Ascending aorta (tissue), 2 donors: Measurements from ENCODE around the gene FHOD3. TPM values are rescaled to one million over a fixed set of nuclear protein-coding genes. Genes with fewer than 3 reads are reported as not detected.
"Not testable (repeated sequence)": the region's sequence is repeated elsewhere in the genome, so short reads cannot be mapped to it uniquely, and the experiment has no call there.

Source experiments
- DNase-seq, 2 donors: peaks; one replicate each; pipeline ENCODE4 v3.0.0-alpha.2; 2019; ENCODE audit warnings: low spot score in 2 of 2
- H3K27ac ChIP-seq, 2 donors: fragments of 200-600 bp; sonication (generic); one replicate each; pipeline ENCODE4 v1.5.1; 2016 to 2017; ENCODE audit warnings: mild to moderate bottlenecking in 1 of 2
- H3K27me3 ChIP-seq: fragments of 200-600 bp; sonication (generic); one replicate; pipeline ENCODE4 v1.5.1; 2017
- H3K36me3 ChIP-seq, 2 donors: fragments of 200-600 bp; sonication (generic); one replicate each; pipeline ENCODE4 v1.5.1; 2016
- H3K4me1 ChIP-seq, 2 donors: fragments of 200-600 bp; sonication (generic); one replicate each; pipeline ENCODE4 v1.5.1; 2016 to 2017; ENCODE audit warnings: mild to moderate bottlenecking in 1 of 2
- H3K4me3 ChIP-seq, 2 donors: fragments of 200-600 bp; sonication (generic); one replicate each; pipeline ENCODE4 v1.5.1; 2016 to 2017; ENCODE audit warnings: mild to moderate bottlenecking in 1 of 2
- H3K9me3 ChIP-seq, 2 donors: fragments of 200-600 bp; sonication (generic); one replicate each; pipeline ENCODE4 v1.5.1; 2016
- CTCF ChIP-seq, 3 experiments: fragments of 200-600 bp in 2 of 3; fragments of 450-650 bp in 1 of 3; sonication (generic) in 2 of 3; IDR thresholded peaks; one replicate each; pipeline ENCODE4 v1.5.1; 2016 to 2019; ENCODE audit warnings: antibody characterized with exemption in 3 of 3, mild to moderate bottlenecking in 1 of 3, moderate library complexity in 1 of 3
- intact Hi-C: fragments of 100-400 bp; cut with DNase I; formaldehyde crosslinking; loops from one replicate; pipeline ENCODE4 v1.15.1; 2023
- total RNA-seq: library from RNA; depleted of rRNA; stranded (reverse); fragments of >200 nt; gene quantifications from one replicate; pipeline ENCODE4 v1.1.0, GENCODE V29; 2016

The FHOD3 gene
- total RNA-seq, 1 donor from 2014 or later = 12.7 TPM

GRCh38 chr18:36760598-36760997 is 463.1 kb downstream of the FHOD3 start:
- Histone ChIP-seq H3K9me3 (peaks cover 0 to 8% of the 10 kb centered on the region in 2 donors), H3K27ac (no peak overlapping the region), H3K27me3 (no peaks in the 10 kb centered on the region), H3K4me1 (peaks cover 0 to 4% of the 10 kb centered on the region in 2 donors), H3K36me3 (peaks cover 0 to 10% of the 10 kb centered on the region in 2 donors), H3K4me3 (no peak overlapping the region)
- TF ChIP-seq CTCF (IDR thresholded peaks at IDR 0.05) = no peak
- DNase-seq = no peak
- intact Hi-C loops = no loop called here

DNA sequence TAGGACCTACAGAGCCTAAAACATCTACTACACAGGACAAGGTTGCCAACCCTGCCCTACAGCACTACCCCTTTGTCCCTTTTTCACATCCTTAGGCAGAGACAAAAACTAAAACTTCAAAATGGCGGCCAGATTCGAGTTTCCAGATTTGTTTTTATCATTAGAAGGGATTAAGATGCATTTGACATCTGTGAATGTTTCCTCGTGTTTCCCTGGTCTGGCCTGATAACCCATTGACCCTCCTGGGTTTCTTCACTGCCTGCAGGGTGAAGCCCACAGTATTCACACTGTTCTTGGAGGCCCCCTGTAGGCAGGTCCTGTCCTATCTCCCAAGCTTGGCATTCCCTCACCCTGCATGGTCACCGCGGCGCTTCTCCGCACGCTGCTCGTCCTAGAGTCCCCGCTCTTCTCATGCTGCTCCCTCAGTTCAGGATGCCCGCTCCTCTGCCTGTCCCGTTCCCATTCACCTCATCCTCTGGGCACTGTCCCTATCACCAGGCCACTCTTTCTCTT is 463.7 kb downstream of the FHOD3 start:
- intact Hi-C loops = no loop called here
- Histone ChIP-seq H3K27me3 (no peaks in the 10 kb centered on the region), H3K9me3 (peaks cover 0 to 8% of the 10 kb centered on the region in 2 donors), H3K27ac (no peak overlapping the region), H3K4me3 (no peak overlapping the region), H3K4me1 (peaks cover 0 to 4% of the 10 kb centered on the region in 2 donors), H3K36me3 (peaks cover 0 to 10% of the 10 kb centered on the region in 2 donors)
- DNase-seq = no peak
- TF ChIP-seq CTCF (IDR thresholded peaks at IDR 0.05) = no peak

GRCh38 chr18:36762074-36762473 is 464.6 kb downstream of the FHOD3 start:
- no peak overlapping the region for H3K4me3 ChIP-seq
- no peak for TF ChIP-seq CTCF (IDR thresholded peaks at IDR 0.05)
- H3K9me3 ChIP-seq = peaks cover 0 to 8% of the 10 kb centered on the region in 2 donors
- no peaks in the 10 kb centered on the region for H3K4me1 ChIP-seq
- peaks cover 0 to 10% of the 10 kb centered on the region in 2 donors for H3K36me3 ChIP-seq
- intact Hi-C loops = no loop called here
- no peak overlapping the region for H3K27ac ChIP-seq
- DNase-seq = no peak
- H3K27me3 ChIP-seq = no peaks in the 10 kb centered on the region

DNA sequence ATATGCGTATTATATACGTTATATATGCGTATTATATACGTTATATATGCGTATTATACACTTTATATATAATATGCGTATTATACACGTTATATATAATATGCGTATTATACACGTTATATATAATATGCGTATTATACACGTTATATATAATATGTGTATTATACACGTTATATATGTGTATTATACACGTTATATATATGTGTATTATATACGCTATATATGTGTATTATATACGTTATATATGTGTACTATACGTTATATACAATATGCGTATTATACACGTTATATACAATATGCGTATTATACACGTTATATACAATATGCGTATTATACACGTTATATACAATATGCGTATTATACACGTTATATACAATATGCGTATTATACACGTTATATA is 465.5 kb downstream of the FHOD3 start:
- H3K4me3 ChIP-seq, H3K27ac ChIP-seq, H3K4me1 ChIP-seq, intact Hi-C loops, H3K27me3 ChIP-seq, H3K9me3 ChIP-seq, DNase-seq: not testable (repeated sequence)
- peaks cover 0 to 10% of the 10 kb centered on the region in 2 donors for H3K36me3 ChIP-seq

DNA sequence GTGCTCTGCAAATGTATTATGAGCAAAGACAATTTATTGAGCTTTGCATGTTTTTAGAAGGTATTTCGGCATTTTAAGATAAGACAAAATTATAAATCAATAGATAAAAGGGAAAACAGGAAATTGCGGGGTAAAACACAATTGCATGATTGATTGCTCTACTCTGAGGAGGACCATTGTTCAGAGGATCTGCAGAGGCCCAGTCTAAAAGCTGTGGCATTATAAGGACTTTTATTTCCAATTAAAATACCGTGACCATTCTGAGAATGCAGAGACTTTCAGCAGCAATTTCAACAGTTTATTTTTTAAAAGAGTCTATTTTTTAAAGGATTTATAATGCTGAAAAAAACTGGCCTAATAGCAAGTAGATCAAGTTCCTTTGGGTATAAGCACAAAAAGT is 469.3 kb downstream of the FHOD3 start:
- DNase-seq = no peak
- intact Hi-C loops = no loop called here
- no peak overlapping the region for H3K4me3 ChIP-seq
- H3K36me3 ChIP-seq = peaks cover 0 to 4% of the 10 kb centered on the region in 2 donors
- TF ChIP-seq CTCF (IDR thresholded peaks at IDR 0.05) = no peak
- H3K4me1 ChIP-seq = no peaks in the 10 kb centered on the region
- H3K27ac ChIP-seq = no peak overlapping the region
- no peaks in the 10 kb centered on the region for H3K27me3 ChIP-seq
- peaks cover 0 to 8% of the 10 kb centered on the region in 2 donors for H3K9me3 ChIP-seq

GRCh38 chr18:36769172-36769571 is 471.7 kb downstream of the FHOD3 start:
- H3K4me3 ChIP-seq = no peak overlapping the region
- H3K36me3 ChIP-seq = no peaks in the 10 kb centered on the region
- H3K27me3 ChIP-seq = no peaks in the 10 kb centered on the region
- no peak for DNase-seq
- TF ChIP-seq CTCF (IDR thresholded peaks at IDR 0.05) = no peak
- H3K27ac ChIP-seq = no peak overlapping the region
- H3K4me1 ChIP-seq = peaks cover 0 to 6% of the 10 kb centered on the region in 2 donors
- H3K9me3 ChIP-seq = peaks cover 0 to 8% of the 10 kb centered on the region in 2 donors
- intact Hi-C loops = no loop called here
